ENCODE results near the gene SRPK3. TPM values are rescaled to one million over a fixed set of nuclear protein-coding genes. Genes with fewer than 3 reads are reported as not detected.

Gene SRPK3
- total RNA-seq, 2 donors from 2014 or later: not detected

- ATAC-seq (replicated peaks): peak; percentile 94
- peak within 1 kb of the TSS; percentile 54 for H3K27ac Mint-ChIP-seq
- H3K9me3 Mint-ChIP-seq: no peaks in the 10 kb centered on the region
- no peaks in the 10 kb centered on the region for H3K4me1 Mint-ChIP-seq
- no peaks in the 10 kb centered on the region for H3K27me3 Mint-ChIP-seq
- no peaks in the 10 kb centered on the region for H3K36me3 Mint-ChIP-seq (ENCODE audit: low read depth)
- H3K4me3 Mint-ChIP-seq: peak within 1 kb of the TSS; percentile 39
Measured at GRCh38 chrX:153763989-153764755, 16.7 kb upstream of the SRPK3 start, which contains the start of gene PLXNB3. PLXNB3 (plus strand) TSS chrX:153764249; CDS start chrX:153765536, 1,287 bp downstream.

- H3K9me3 Mint-ChIP-seq: no peaks in the 10 kb centered on the region
- no peaks in the 10 kb centered on the region for H3K27me3 Mint-ChIP-seq
- no peak overlapping the region for H3K4me3 Mint-ChIP-seq
- H3K4me1 Mint-ChIP-seq: no peaks in the 10 kb centered on the region
- no peak overlapping the region for H3K27ac Mint-ChIP-seq
- no peak for ATAC-seq (replicated peaks)
- H3K36me3 Mint-ChIP-seq (ENCODE audit: low read depth): no peaks in the 10 kb centered on the region
Measured at GRCh38 chrX:153764786-153765137, 16.1 kb upstream of the SRPK3 start.

GRCh38 chrX:153765138-153766079 lies 15.4 kb upstream of the SRPK3 start:
- H3K4me1 Mint-ChIP-seq: no peaks in the 10 kb centered on the region
- H3K9me3 Mint-ChIP-seq: no peaks in the 10 kb centered on the region
- H3K36me3 Mint-ChIP-seq (ENCODE audit: low read depth): no peaks in the 10 kb centered on the region
- no peak for ATAC-seq (replicated peaks)
- no peak overlapping the region for H3K4me3 Mint-ChIP-seq
- H3K27ac Mint-ChIP-seq: no peak overlapping the region
- no peaks in the 10 kb centered on the region for H3K27me3 Mint-ChIP-seq

- Mint-ChIP-seq H3K4me3 (peak overlapping the region; percentile 34), H3K4me1 (no peaks in the 10 kb centered on the region), H3K36me3 (ENCODE audit: low read depth) (no peaks in the 10 kb centered on the region), H3K9me3 (no peaks in the 10 kb centered on the region), H3K27ac (no peak overlapping the region), H3K27me3 (no peaks in the 10 kb centered on the region)
- peak; percentile 64 for ATAC-seq (replicated peaks)
Measured at GRCh38 chrX:153766098-153766817, 14.6 kb upstream of the SRPK3 start.

GRCh38 chrX:153766871-153767673 lies 13.8 kb upstream of the SRPK3 start:
- H3K27me3 Mint-ChIP-seq: no peaks in the 10 kb centered on the region
- peak overlapping the region; percentile 34 for H3K4me3 Mint-ChIP-seq
- no peaks in the 10 kb centered on the region for H3K4me1 Mint-ChIP-seq
- H3K36me3 Mint-ChIP-seq (ENCODE audit: low read depth): no peaks in the 10 kb centered on the region
- no peak for ATAC-seq (replicated peaks)
- H3K27ac Mint-ChIP-seq: no peak overlapping the region
- no peaks in the 10 kb centered on the region for H3K9me3 Mint-ChIP-seq

- ATAC-seq (replicated peaks): no peak
- no peaks in the 10 kb centered on the region for H3K9me3 Mint-ChIP-seq
- no peaks in the 10 kb centered on the region for H3K27me3 Mint-ChIP-seq
- no peak overlapping the region for H3K27ac Mint-ChIP-seq
- no peak overlapping the region for H3K4me3 Mint-ChIP-seq
- H3K36me3 Mint-ChIP-seq (ENCODE audit: low read depth): no peaks in the 10 kb centered on the region
- H3K4me1 Mint-ChIP-seq: no peaks in the 10 kb centered on the region
Measured at GRCh38 chrX:153767674-153768055, 13.2 kb upstream of the SRPK3 start.

- ATAC-seq (replicated peaks): no peak
- Mint-ChIP-seq H3K36me3 (ENCODE audit: low read depth) (no peaks in the 10 kb centered on the region), H3K27me3 (no peaks in the 10 kb centered on the region), H3K4me3 (no peak overlapping the region), H3K4me1 (no peaks in the 10 kb centered on the region), H3K27ac (no peak overlapping the region), H3K9me3 (no peaks in the 10 kb centered on the region)
Measured at GRCh38 chrX:153768311-153769157, 12.3 kb upstream of the SRPK3 start.

GRCh38 chrX:153769158-153769864 lies 11.5 kb upstream of the SRPK3 start:
- ATAC-seq (replicated peaks): no peak
- Mint-ChIP-seq H3K4me3 (no peak overlapping the region), H3K4me1 (no peaks in the 10 kb centered on the region), H3K36me3 (ENCODE audit: low read depth) (no peaks in the 10 kb centered on the region), H3K9me3 (no peaks in the 10 kb centered on the region), H3K27ac (no peak overlapping the region), H3K27me3 (no peaks in the 10 kb centered on the region)

- Mint-ChIP-seq H3K4me1 (no peaks in the 10 kb centered on the region), H3K9me3 (no peaks in the 10 kb centered on the region), H3K27me3 (no peaks in the 10 kb centered on the region), H3K27ac (no peak overlapping the region), H3K36me3 (ENCODE audit: low read depth) (no peaks in the 10 kb centered on the region), H3K4me3 (no peak overlapping the region)
- no peak for ATAC-seq (replicated peaks)
Measured at GRCh38 chrX:153769865-153770600, 10.8 kb upstream of the SRPK3 start.

GRCh38 chrX:153770601-153771414 lies 10.0 kb upstream of the SRPK3 start:
- Mint-ChIP-seq H3K27me3 (no peaks in the 10 kb centered on the region), H3K9me3 (no peaks in the 10 kb centered on the region), H3K4me1 (no peaks in the 10 kb centered on the region), H3K27ac (no peak overlapping the region), H3K36me3 (ENCODE audit: low read depth) (no peaks in the 10 kb centered on the region), H3K4me3 (no peak overlapping the region)
- no peak for ATAC-seq (replicated peaks)

- Mint-ChIP-seq H3K36me3 (ENCODE audit: low read depth) (no peaks in the 10 kb centered on the region), H3K27ac (no peak overlapping the region), H3K4me3 (no peak overlapping the region), H3K27me3 (no peaks in the 10 kb centered on the region), H3K4me1 (no peaks in the 10 kb centered on the region), H3K9me3 (no peaks in the 10 kb centered on the region)
- no peak for ATAC-seq (replicated peaks)
Measured at GRCh38 chrX:153771415-153772315, 9.2 kb upstream of the SRPK3 start.

All from activated T-helper 17 cell treated with anti-CD3 and anti-CD28 coated beads, Interleukin-2, amount 50 U/mL, for 72 hours (primary cell).